HCEC 1CT (cell line): Measurements from ENCODE around the gene MMS19.
"Not testable (repeated sequence)": the region's sequence is repeated elsewhere in the genome, so short reads cannot be mapped to it uniquely, and the experiment has no call there.

Experiments used
- DNase-seq: peaks from one replicate; pipeline ENCODE4 v3.0.0-alpha.2; 2017

MMS19 gene

DNA sequence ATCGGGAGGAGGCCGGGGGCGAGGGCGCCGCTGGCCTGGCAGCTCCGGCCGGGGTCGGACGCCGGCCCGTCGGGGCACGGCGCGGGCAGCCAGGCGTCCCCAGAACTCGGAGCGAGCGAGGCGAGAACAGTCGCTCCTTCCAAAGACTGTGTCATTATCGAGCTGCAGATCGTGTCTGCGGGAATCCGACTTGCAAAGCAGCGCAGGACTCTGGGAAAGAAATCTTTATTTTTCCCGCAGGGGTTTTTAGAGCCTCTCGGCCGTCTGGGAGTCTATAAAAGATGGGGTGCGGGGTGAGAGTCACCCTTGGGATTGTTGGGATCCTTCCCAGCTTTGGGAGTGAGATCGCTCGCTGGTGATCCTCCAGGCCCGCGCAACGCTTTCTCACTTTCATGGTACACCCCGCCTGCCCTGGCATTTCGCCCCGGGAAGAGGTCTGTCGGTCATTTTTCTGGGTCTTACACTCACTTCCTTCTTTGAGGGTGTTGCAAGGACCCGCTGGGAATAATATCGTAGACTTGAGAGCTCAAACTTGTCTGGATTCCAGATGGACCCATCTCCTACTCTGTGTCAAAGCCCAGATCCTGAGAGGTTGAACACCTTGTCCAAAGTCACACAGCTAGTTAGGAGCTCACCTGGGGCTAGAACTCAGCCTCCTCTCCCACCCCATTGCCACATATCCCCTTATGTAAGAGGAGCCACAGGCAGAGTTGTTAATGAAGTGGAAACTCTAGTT lies 1.5 kb upstream of the MMS19 start:
- DNase-seq, result peak; percentile 68

DNA sequence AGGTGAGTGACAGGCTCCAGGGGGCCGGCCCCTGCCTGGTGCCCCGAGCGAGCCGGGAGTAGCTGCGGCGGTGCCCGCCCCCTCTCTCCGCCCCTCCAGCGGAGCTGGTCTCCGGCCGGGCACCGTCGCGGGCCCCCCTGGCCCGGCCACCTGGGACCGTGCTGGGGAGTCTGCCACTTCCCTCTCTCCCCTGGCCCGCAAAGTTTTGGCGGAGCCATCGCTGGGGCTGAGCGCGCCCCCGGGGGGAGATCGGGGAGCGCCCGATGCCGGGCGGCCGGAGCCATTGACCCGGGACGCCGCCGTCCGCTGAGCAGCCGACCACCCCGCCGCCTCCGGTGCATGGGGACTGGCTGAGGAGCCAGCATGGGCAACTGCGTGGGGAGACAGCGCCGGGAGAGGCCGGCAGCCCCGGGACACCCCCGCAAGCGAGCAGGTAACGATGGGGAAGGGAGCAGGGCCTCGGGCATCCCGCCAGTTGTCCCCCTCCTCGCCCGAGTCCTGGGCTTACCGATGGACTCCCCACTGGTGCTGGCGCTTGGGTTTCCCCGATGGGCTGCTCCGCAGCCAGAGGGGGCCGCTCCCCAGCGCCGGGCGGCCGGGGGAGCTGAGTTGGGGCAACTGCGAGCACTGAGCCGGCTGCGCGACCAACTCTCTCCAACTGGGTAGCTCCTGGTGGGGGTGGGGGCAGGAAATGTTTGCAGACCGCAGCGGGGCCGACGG lies 779 bp upstream of the MMS19 start, which contains the start of gene UBTD1:
Gene UBTD1, plus strand, starts transcription at position 84 of the 720 bp plus-strand sequence. Its CDS starts 280 bp downstream, at position 364.
- peak; percentile 45 for DNase-seq

DNA sequence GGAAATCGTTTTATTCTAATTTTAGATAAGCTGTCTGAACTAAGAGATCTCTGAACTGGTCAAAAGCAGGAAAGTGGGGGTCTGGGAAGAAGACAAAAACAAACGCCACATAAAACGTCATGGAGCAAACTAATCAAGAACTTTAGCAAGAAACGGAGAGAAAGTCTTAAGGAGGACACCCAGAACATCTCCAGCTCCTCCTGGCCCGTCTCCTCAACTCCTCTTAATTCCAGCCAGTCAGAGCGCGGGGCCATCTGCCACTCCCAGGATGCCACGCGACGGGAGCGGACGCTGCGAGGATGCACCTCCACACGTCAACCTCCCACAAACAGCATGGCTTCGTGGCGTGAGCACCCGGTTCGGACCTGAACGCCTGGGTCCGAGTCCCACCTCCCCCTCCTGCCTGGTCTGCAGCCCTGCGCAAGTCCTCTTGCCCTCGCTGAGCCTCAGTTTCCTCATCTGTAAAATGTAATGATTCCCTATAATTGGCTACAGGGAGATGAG lies 598 bp downstream of the MMS19 start:
- peak; percentile 87 for DNase-seq

DNA sequence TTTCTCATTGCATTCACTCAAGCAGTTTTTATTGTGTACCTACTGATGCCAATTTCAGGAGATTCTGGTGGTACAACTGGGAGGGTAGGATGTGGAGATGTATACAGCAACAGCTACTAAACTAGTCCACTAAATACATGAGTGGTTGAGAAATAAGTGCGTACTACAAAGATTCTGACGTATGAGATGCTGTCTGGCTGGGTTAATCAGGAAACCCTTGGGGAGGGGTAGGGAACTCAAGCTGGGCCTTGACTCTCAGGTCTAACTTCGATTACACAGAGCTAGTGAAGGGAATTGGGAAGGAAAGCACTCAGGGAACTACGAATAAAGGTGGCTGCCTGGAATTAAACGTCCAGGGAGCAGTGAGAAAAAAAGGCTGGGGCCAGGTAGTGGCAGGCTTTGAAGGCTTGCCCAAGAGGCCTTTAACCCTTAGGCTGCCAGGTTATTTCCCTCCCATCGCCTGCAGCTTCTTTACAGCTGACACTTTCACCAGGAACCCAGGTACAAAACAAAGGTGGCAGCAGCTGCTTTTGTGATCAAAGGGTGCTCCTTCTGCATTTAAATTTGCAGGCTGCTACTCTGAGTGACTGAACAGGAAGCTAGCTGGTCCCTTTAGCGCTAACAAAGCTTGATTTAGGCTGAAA lies 3.2 kb downstream of the MMS19 start:
- no peak for DNase-seq

DNA sequence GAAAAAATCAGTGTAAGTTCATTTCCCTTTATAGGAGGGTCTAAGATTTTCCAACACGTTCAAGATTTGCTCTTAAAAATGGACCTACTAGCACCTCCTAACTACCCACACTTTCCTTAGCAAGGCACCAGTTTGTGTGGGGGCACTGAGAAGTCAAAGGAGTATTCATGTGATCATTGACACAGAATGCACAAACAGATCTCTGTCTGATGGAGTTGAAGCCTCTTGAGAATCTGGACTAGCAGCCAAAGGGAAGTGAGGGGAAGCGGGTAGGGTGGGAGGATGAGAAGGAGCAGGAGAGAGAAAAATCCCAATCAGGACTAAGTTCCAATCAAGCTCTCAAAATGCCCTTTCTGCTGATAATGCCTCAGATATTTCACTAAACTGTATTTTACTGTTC lies 4.1 kb downstream of the MMS19 start:
- DNase-seq, result no peak

DNA sequence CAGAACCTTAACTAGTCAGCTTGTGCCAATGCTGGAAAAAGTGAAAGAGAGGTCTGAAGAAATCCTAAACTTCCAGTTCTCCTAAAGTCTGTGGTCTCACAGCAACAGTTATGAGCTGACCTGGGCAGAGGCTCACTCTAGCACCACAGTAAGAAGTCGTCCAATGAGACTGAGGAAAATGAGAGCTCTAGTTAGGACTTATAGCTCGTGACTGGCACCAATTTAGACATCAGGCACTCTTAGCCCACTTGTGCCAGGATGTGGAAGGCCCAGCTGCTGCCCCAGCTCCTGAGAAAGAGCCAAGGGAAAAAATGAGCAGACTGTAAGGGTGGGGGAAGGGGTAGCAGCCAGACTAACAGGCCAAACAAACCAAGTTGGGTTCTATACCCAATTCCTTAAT lies 7.6 kb downstream of the MMS19 start:
- no peak for DNase-seq

DNA sequence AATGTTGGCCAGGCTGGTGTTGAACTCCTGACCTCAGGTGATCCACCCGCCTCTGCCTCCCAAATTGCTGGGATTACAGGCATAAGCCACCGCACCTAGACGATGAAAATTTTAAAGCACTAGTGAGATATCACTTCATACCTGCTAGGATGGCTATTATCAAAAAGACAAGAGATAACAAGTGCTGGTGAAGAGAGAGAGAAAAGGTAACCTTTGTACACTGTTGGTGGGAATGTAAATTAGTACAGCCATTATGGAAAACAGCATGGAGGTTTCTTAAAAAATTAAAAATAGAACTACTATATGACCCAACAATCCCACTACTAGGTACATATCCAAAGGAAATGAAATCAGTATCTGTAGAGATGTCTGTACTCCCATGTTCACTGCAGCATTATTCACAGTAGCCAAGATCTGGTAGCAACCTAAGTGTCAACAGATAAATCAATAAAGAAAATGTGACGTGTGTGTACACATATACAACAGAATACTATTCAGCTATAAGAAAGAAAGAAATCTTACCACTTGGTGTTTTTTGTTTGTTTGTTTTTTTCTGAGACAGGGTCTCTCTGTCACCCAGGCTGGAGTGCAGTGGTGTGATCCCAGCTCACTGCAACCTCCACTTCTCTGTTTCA lies 12.5 kb downstream of the MMS19 start:
- no peak for DNase-seq

DNA sequence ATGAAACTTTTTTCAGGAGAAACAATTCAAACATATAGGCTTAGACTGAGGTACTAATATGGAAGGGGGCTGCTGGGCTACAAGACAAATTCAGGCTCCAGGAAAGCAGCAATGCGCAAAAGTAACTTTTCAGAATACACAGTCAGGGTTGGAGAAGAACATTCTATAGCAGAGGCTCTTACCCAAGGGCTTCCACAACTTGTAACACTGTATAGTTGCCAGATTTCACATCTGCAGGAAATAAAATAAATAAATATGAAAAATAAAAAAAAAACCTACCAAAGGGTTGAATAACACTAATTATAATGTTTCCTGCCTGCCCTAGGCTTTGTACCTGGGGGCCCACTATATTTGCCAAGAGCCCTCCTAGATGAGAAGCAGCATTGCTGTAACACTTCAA lies 14.3 kb downstream of the MMS19 start:
- no peak for DNase-seq

DNA sequence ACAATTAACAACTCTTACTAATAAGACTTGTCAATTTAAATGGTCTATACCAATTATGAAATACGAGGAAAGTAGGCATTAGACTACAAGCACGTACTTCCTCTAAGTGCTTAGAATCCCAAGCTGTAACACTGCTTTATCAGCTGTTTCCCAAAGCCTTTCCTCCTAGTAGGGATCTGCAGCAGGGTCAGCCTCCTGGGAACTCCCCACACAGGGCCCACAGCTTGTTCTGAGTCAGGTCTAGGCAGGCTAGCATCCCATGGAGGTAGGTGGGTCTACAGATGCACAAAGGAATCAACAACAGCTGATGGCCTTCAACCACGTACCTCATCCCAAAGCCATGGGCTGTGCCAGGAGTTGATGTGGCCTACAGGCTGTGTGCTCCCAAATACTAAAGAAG lies 14.7 kb downstream of the MMS19 start:
- DNase-seq, result no peak

DNA sequence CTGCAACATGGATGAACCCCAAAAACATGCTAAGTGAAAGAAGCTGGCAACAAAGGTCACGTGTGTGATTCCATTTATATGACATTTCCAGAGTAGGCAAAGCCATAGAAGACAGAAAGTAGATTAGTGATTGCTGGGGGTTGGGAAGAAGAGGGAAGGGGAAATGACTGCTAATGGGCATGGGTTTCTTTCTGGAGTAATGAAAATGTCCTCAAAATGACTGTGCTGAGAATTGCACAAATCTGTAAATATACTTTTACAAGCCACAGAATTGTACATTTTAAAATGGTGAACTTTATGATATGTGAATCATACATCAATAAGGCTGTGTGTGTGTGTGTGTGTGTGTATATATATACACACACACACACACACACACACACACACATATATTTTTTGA lies 15.8 kb downstream of the MMS19 start:
- no peak for DNase-seq

DNA sequence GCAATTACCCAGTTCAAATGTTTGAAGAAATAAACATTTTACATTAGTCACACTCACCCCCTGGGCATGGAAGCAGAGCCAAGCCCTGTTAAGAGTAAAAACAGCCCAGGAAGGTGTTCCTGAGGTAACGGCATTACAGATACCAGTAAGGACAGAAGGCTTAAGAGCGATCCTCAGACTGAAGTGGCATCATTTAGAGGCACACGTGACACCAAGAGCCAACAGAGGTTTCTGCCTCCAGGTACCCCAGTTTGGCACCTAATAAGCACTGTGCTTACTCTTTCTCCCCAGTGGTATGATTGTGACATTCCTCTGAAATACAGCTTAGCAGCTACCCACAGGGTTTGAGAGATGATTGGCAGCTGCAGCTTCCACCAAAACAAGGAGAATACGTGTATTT lies 17.2 kb downstream of the MMS19 start:
- DNase-seq, result no peak

DNA sequence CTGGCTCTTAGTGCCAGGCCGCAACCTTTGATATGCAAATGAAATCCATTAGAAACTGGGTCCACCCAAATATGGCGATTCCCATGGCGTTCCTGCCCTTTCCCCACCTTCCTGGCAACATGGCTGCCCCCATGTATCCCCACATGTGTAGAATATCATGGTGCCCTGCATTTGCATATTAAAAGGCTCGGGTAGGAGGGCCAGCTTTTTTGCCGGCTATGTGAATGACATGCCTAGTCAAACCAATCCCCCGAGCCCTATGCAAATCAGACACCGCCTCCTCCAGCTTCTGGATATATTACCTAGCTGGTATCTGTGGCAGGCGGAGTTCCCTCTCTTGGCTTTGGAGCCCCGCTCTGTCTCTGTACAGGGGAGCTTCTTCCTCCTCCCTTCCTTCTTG lies 18.3 kb downstream of the MMS19 start:
- DNase-seq, result no peak

DNA sequence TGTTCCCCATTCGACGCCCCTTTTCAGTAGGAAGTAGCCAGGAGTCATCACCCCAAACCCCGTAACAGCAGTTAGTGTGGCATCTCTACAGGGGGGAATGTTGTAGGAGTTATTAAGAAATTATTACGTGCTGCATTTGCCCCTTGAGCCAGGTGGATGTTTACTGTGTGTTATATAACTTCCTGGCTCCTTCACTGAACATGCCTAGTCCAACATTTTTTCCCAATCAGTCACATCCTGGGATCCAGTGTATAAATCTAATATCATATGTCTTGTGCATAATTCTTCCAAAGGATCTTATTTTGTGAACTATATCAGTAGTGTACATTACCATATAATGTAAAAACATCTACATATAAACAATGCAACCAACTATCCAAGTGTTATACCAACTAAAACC lies 18.8 kb downstream of the MMS19 start:
- peak; percentile 36 for DNase-seq

DNA sequence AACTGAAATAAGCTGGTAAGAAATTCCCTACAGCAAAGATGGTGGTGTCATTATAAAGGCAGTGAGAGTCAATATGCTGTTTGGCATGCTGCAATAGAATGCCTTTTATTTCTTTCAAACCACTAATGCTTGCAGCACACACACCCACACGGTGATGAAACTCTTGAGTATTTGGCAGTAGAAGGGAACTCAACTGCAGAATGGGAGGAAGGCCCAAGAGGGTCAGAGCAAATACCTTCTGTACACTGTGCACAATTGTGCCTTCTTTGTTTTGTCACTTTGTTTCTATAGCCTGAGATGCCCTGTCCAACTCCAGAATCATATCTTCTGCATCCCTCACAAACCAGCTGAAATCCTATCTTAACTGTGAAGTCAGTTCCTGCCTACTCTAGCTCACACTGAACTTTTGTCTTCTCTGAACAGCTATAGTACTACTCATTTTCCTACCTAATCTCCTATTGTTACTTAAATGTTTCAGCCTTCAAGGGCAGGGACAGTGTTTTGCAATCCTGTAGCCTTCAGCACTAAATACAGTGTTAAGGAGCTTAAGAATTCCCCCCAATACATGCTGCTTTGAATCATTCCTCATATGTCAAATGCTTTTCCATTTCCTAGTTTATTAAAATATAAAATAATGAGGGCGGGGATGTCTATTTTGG lies 22.2 kb downstream of the MMS19 start:
- DNase-seq, result no peak

DNA sequence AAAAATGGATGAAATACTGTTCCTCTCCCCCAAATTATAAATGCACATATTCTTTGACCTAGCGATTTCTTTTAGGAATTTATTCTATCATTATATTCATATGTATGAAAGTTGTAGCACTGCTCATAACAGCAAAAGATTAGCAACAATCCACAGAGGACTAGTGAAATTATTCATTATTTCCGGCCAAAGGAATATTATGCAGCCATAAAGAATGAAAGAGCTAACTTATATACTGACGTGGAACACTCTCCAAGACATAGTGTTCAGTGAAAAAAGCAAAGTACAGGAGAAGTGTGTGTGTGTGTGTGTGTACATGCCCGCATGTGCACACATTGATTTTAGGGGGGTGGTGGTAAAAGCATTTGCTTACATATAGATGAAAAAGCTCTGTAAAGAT lies 23.3 kb downstream of the MMS19 start:
- no peak for DNase-seq

DNA sequence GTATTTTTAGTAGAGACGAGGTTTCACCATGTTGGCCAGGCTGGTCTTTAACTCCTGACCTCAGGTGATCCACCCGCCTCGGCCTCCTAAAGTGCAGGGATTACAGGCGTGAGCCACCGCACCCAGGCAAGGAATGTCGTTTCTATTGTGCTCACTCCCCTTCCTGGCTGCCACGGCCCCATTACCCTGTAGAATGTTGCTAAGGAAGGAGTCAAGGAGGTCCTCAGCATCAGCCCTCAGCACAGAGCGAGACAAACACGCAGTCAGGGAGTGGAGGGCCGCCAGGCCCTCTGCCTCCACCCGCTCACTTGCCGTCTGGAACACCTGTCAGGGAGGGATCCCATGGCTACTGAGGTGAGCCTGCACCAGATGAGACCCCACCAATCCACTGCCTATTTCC lies 29.4 kb downstream of the MMS19 start:
- DNase-seq, result not testable (repeated sequence)

DNA sequence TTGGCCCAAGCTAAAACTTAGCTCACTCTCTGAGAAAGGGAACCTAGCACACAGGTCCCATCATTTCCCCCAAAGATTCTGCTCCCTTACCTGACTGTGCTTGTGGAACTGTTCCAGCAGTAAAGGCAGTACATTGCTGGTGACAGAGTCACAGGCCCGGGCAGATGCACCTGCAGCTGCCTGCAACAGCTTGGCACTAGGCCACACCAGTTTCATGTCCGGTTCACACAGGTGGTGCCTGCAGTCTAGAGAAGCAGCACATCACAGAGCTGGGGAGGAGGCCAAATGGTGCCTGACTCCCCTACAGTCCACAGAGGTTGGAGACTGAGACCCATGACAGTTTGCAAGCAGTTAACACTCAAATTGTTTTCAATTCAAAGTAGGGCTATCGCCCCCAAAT lies 30.1 kb downstream of the MMS19 start:
- DNase-seq, result no peak

DNA sequence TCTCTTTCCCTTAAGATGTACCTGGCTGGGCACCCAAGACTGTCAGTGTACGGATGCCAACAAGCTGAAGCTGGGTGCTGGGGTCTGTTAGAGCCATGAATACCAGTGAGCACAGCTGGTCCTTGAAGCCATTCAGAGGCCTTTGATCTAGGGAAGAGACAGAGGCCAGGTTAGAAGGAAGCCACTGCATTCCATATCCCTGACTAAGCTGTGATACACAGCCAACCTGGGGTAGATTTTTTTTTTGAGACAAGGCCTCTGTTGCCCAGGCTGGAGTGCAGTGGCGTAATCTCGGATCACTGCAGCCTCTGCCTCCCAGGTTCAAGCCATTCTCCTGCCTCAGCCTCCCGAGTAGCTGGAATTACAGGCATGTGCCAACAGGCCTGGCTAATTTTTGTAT lies 31.5 kb downstream of the MMS19 start:
- no peak for DNase-seq

DNA sequence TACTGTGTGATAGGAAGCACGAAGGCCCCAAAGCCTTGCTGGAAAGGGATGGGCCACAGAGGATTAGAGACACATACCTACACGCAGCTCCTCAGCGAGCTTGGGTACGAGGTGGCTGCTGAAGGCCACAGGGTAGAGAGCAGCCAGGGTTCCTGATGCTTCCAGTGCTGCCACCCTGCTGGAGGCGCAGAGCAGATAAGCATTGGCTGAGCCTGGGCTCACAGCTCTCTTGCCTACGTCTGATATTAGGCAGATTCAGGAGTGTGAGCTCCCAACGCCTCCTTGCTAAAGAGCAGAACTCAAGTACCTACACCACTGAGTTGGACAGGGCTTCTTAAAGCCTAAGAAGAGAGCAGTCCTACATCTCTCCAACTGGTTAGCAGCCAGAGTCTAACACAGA lies 32.2 kb downstream of the MMS19 start:
- DNase-seq, result no peak

DNA sequence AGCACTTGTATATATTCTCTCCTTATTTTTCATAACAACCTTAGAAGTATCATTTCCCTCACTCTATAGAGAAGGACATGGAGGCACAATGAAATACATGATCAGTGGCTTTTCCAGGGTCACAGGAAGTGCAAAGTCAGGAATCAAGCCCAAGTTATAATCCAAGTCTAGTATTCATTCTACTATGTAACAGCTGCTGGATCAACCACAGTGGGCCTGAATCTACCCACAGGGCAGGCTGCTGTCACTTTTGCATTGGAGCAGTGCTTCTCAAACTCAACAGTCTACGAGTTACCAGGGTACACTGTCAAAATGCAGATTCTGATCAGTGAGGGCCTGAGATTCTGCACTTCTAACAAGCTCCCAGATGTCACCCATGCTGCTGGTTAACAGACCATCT lies 34.0 kb downstream of the MMS19 start:
- no peak for DNase-seq

DNA sequence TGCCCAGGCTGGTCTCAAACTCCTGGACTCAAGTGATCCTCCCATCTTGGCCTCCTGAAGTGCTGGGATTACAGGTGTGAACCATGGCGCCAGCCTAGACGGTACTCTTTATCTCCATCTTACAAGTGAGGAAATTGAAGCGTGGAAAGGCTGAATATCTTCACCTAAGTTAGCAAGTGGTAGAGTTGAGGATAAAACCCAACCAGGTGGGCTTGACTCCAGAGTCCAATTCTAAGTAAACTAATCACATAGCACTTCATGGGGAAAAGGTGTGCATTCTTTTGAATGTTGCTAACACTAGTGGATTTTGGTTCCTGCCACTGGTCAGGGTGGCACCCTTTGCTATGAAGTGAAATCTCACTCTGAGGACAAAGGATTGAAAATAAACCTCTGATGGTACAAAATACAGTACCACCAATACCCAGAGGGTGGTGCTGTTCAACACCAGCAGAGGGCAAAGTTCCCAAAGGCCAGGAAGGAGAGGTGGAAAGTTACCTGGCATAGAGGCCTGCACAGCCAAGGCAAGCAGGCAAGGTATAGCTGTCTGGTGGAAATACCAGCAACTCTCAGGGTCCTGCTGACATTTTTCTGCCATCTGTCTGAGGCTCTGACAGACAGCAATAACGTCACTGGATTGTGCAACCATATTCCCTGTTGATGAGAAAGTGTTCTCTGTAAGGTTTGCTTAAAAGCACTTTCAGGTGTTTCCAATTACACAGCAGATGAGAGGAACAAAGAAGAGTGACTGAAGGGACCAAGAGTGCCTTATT lies 34.7 kb downstream of the MMS19 start:
- DNase-seq, result peak; percentile 57

DNA sequence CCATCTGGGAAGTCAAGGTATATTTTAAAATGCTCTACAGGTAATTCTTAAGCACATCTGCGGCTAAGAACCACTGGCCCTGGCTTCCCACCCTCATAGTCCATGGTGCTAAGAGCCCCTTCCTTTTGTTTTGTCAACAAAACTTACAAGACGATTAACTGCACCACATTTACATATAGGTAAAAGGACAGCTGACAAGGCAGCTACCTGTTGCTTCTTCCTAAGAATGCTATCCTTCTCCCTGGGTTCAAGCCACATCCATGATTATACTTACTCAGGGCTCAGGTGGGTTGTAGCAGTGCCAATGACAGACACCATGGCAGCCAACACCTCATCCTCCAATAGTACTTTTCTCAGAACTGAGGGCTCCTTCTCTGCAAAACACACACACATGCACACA lies 35.9 kb downstream of the MMS19 start:
- DNase-seq, result no peak
